Brain microvascular endothelial cell (primary cell): Measurements from ENCODE around the gene MRPL43.
"Not testable (repeated sequence)": the region's sequence is repeated elsewhere in the genome, so short reads cannot be mapped to it uniquely, and the experiment has no call there.

ENCODE experiments used
- DNase-seq: peaks from one replicate; pipeline ENCODE4 v3.0.0-alpha.2; 2020
- H3K27ac ChIP-seq: fragments of 250-450 bp; sonication (Bioruptor Pico); 2 replicates; pipeline ENCODE4 v1.5.1; 2020; ENCODE audit warnings: mild to moderate bottlenecking, moderate library complexity
- H3K27me3 ChIP-seq: fragments of 250-450 bp; sonication (Bioruptor Pico); replicated peaks from 2 replicates; pipeline ENCODE4 v1.5.1; 2020; ENCODE audit warnings: mild to moderate bottlenecking
- H3K36me3 ChIP-seq: fragments of 250-450 bp; sonication (Bioruptor Pico); replicated peaks from 2 replicates; pipeline ENCODE4 v1.5.1; 2020; ENCODE audit warnings: mild to moderate bottlenecking
- H3K4me3 ChIP-seq: 2 replicates; pipeline ENCODE4 v1.5.1; 2011; ENCODE audit warnings: low read depth, mild to moderate bottlenecking, control low read depth, low read length, moderate library complexity
- CTCF ChIP-seq: IDR thresholded peaks from 2 replicates; pipeline ENCODE4 v1.5.1; 2011; ENCODE audit warnings: low read depth, mild to moderate bottlenecking, moderate library complexity, low read length, control low read depth, inconsistent platforms; ENCODE audit errors: missing control alignments
- in situ Hi-C: cut with HindIII; loops from 2 replicates; pipeline ENCODE4 v1.10.0; 2017; ENCODE audit warnings: low sequenced_read_pairs, low pct_ligation_motif_present

Gene MRPL43

DNA sequence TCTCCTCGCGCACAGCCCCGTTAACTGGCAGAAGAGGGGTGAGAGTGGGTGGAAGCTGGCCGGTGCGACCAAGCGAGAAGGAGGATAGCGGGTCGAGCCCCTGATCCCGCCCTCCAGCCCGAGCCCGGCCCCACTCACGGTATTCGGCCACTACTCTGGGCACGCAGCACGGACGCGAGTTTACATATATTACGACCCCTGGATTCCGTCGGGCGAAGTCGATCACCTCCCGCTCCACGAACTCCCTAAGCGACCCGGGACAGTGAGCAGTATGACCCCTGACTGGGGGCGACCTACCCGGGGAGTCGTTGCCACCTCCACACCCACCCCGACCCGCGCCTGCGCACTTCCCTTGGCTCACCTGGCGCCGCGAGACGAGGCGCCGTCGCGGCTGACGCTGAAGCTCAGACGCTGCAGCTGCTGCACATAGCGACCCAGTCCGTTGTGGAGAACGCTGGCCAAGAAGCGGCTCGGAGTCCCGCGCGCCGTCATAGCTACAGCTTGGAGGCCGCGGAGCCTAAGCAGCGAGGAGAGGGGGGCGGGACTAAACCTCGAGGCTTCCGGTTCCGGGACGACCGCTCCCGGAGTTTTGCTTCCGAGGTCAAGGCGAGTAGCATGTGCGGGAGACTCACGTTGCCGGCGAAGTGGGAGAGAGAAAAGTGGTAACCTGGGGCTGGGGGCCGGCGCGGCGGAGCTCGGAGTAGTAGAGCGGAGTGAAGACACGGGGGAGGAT, at the start of gene MRPL43, which contains the start of gene TWNK:
TSS of gene MRPL43 (minus strand) at position 546 of the 733 bp plus-strand sequence. CDS start at position 492, 54 bp downstream.
TSS of gene TWNK (plus strand) at position 592 of the 733 bp plus-strand sequence. CDS start 668 bp downstream, outside the sequence.
- H3K36me3 ChIP-seq = peaks cover 18% of the 10 kb centered on the region
- peak within 1 kb of the TSS; percentile 98 for H3K4me3 ChIP-seq

GRCh38 chr10:101036726-101037125, 49.4 kb upstream of the MRPL43 start:
- in situ Hi-C loops = no loop called here
- Histone ChIP-seq H3K27me3 (no peaks in the 10 kb centered on the region), H3K27ac (no peak overlapping the region), H3K4me3 (no peak overlapping the region), H3K36me3 (peaks cover 58% of the 10 kb centered on the region)
- TF ChIP-seq CTCF = no peak
- DNase-seq = no peak

More for the DNA sequence above, at the start of gene MRPL43, which contains the start of gene TWNK:
- Histone ChIP-seq H3K27me3 (no peaks in the 10 kb centered on the region), H3K27ac (peak within 1 kb of the TSS; percentile 52)
- in situ Hi-C loops = no loop called here
- no peak for TF ChIP-seq CTCF
- peak; percentile 74 for DNase-seq

DNA sequence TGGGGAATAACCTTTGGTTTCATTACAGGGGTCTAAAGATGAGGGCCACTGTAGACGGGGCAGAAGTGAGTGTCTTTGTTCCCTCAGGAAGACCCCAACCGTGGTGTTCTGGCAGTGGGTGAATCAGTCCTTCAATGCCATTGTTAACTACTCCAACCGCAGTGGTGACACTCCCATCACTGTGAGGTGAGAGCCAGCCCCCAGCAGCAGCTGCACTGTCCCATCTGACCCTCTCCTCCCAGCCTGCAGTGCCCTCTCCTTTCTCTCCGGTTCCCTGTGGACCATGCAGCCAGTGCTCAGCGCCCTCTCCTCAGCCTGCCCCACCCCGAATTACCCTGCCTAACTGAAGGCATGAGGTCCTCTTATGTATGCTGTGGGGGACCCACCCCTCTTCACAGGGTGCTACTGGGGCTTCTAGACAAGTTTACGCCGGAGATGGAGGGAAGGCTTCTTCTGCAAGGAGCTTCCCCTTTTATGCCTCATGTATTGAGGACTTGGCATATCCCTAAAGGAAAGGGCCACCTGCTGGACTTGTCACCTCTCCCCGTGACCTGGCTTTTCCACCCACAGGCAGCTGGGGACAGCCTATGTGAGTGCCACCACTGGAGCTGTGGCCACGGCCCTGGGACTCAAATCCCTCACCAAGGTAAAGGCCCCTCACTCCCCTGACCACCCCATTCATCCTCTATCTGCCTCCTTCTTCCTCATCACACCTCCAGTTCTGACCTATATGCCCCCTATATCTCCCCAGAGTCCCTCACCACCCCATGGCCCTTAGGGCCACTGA, 48.8 kb upstream of the MRPL43 start:
- Histone ChIP-seq H3K27me3 (no peaks in the 10 kb centered on the region), H3K4me3 (no peak overlapping the region), H3K36me3 (peaks cover 55% of the 10 kb centered on the region), H3K27ac (no peak overlapping the region)
- no peak for DNase-seq
- in situ Hi-C loops = no loop called here
- TF ChIP-seq CTCF = no peak

- Histone ChIP-seq H3K4me3 (no peak overlapping the region), H3K36me3 (peaks cover 55% of the 10 kb centered on the region), H3K27me3 (no peaks in the 10 kb centered on the region), H3K27ac (no peak overlapping the region)
- in situ Hi-C loops = no loop called here
- TF ChIP-seq CTCF = no peak
- no peak for DNase-seq
These were observed 48.0 kb upstream of the MRPL43 start for GRCh38 chr10:101035314-101035713.

DNA sequence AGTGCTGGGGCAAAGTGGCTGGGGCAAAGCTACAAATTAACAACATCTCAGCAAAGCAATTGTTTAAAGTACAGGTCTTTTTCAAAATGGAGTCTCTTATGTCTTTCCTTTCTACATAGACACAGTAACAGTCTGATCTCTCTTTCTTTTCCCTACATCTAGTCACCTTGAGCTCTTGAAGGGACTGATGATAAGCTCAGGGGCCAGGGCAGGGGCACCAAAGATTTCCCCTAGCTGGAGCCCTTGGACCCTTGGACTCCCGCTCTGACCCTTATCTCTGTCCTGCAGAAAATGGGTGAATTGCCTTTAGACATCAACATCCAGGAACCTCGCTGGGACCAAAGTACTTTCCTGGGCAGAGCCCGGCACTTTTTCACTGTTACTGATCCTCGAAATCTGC, 47.1 kb upstream of the MRPL43 start:
- H3K27ac ChIP-seq, DNase-seq, in situ Hi-C loops, H3K27me3 ChIP-seq, H3K4me3 ChIP-seq: not testable (repeated sequence)
- H3K36me3 ChIP-seq = peaks cover 46% of the 10 kb centered on the region

- Histone ChIP-seq H3K27me3 (no peaks in the 10 kb centered on the region), H3K36me3 (peaks cover 34% of the 10 kb centered on the region), H3K27ac (peak overlapping the region; percentile 98), H3K4me3 (peak overlapping the region; percentile 82)
- no peak for DNase-seq
- in situ Hi-C loops = no loop called here
- no peak for TF ChIP-seq CTCF
These were observed 46.0 kb upstream of the MRPL43 start for GRCh38 chr10:101033276-101033675.
